GM12878 (cell line): ENCODE data around the gene IRF2.

Experiments
- ATF3 ChIP-seq: IDR thresholded peaks from 2 replicates; pipeline ENCODE4 v1.6.1; 2011; ENCODE audit warnings: low read depth, mild to moderate bottlenecking, low read length, moderate library complexity, borderline replicate concordance; ENCODE audit errors: extremely low read depth
- CEBPZ ChIP-seq: fragments of 150-350 bp; IDR thresholded peaks from 2 replicates; pipeline ENCODE4 v1.6.1; 2016; ENCODE audit warnings: low read depth, low read length
- FOS ChIP-seq: IDR thresholded peaks from 3 replicates; pipeline ENCODE4 v1.6.1; 2011; ENCODE audit warnings: borderline replicate concordance; ENCODE audit not compliant: insufficient read length; ENCODE audit errors: extremely low read depth
- NBN ChIP-seq: fragments of 450-650 bp; IDR thresholded peaks from 2 replicates; pipeline ENCODE4 v1.6.1; 2016
- NRF1 ChIP-seq: conservative IDR thresholded peaks from 2 replicates; pipeline ENCODE4 v1.6.1; 2011; ENCODE audit warnings: mild to moderate bottlenecking, low read depth, low read length, improper control_type of control experiment
- PAX5 ChIP-seq: IDR thresholded peaks from 2 replicates; pipeline ENCODE4 v1.6.1; 2011; ENCODE audit warnings: low read depth, low read length, borderline replicate concordance
- RFX5 ChIP-seq: IDR thresholded peaks from 2 replicates; pipeline ENCODE4 v1.6.1; 2011; ENCODE audit warnings: low read depth, low read length, improper control_type of control experiment

GRCh38 chr4:184408684-184409081 lies 65.7 kb downstream of the IRF2 start:
- no peak for TF ChIP-seq RFX5
- no peak for TF ChIP-seq PAX5
- TF ChIP-seq FOS = no peak
- no peak for TF ChIP-seq NRF1
- TF ChIP-seq NBN = no peak
- no peak for TF ChIP-seq CEBPZ
- TF ChIP-seq ATF3 = no peak
